Measurements from ENCODE around the gene FOXK1. TPM values are rescaled to one million over a fixed set of nuclear protein-coding genes. Genes with fewer than 3 reads are reported as not detected.

Gene FOXK1
- total RNA-seq (2014; rRNA removed; shearing (Covaris generic)), result 21.0 and 24.0 TPM in 2 replicates

DNA sequence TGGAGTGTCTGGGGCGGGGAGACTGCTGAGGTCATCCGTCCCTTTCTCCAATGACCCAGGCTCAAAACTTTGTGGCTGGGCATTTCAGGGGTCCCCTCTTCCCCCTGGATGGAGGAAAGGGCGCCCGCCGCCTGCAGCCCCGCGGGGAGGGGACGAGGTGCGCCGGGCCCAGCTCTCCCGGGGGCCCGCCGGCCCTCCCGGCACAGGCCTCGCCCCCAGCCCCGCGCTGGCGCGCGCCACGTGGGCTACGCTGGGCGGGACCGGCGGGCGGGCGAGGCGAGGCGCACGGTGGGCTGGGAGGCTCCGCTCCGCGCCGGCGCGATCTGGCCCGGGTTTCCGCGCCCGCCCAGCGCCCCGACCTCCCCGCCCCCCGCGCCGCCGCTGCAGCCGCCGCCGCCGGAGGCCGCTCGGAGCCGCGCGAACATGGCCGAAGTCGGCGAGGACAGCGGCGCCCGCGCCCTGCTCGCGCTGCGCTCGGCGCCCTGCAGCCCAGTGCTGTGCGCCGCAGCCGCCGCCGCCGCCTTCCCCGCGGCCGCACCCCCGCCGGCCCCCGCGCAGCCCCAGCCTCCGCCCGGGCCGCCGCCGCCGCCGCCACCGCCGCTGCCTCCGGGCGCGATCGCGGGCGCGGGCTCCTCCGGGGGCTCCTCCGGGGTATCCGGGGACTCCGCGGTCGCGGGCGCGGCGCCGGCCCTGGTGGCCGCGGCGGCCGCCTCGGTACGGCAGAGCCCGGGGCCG is at the start of gene FOXK1:
FOXK1 (plus strand) TSS at position 410 of the 735 bp plus-strand sequence; CDS start at position 424, 14 bp downstream.

DNA sequence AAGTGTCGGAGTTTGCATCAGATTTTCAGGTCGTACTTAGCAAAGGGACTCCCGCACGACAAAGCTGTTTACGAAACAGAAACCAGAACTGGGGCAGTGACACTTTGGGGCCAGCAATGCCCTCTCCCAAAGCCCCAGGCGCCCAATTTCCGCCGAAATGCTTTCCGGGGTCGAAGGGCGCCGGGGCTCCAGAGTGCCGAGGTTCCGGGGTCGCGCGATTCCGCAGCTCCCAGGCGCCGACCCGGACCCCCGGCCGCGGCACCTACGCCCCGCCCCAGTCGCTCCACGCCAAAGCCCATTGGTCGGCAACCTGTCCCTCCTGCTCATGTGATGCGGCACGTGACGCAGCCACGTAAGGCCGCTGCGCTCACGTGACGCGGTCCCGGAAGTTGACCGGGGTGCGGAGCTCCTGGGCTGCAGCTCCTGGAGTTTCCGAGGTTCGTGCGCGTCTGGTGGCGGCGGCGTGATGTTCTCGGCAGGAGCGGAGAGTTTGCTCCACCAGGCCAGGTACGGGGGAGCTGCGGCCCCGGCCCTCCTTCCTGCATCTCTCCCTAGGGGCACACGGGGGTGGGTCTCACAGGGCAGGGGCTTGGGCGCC is 93.3 kb downstream of the FOXK1 start, which contains the start of gene AP5Z1:
AP5Z1 (plus strand) TSS at position 374 of the 598 bp plus-strand sequence; CDS start at position 467, 93 bp downstream.

Small RNAs within 50 kb of the gene (small RNA-seq; reads per million reads assigned to genes)
- gene MIR4656 (not detected), gene RF00019 (not detected)

Other genes with a start within 250 kb of the FOXK1 start
- gene AP5Z1, start 93.3 kb downstream of the FOXK1 start, total RNA-seq (2014; rRNA removed; shearing (Covaris generic)), result 22.5 and 29.1 TPM in 2 replicates
- not detected in 2 replicates for gene PAPOLB, start 179.7 kb downstream of the FOXK1 start, total RNA-seq (2014; rRNA removed; shearing (Covaris generic))
- gene RADIL, start 201.4 kb downstream of the FOXK1 start, total RNA-seq (2014; rRNA removed; shearing (Covaris generic)), result 0.04 TPM in 1 of 2 replicates, not detected in the other